Activated naive CD4-positive, alpha-beta T cell treated with anti-CD3 and anti-CD28 coated beads, Interleukin-2, amount 10 ng/mL, durations not matched to agents 7 days and 5 days (primary cell): Measurements from ENCODE around the gene LRP6.
A peak's percentile ranks its signal among the peaks of the same experiment; 100 is the strongest.

ENCODE experiments used
- CTCF ChIA-PET: fragments of 350-600 bp; sonication (Branson Sonifier 250); formaldehyde crosslinking; loops from one replicate; lab custom pipeline; 2021; ENCODE audit warnings: antibody characterized with exemption; lab: Charles Lee
- DNase-seq: peaks from one replicate; pipeline ENCODE4 v3.0.0-alpha.2; 2020
- H3K27ac Mint-ChIP-seq: one replicate; pipeline ENCODE4 v1.8.0; 2021; ENCODE audit warnings: mild to moderate bottlenecking, moderate library complexity, mixed read lengths
- H3K27me3 Mint-ChIP-seq: one replicate; pipeline ENCODE4 v1.8.0; 2021; ENCODE audit warnings: mild to moderate bottlenecking, mixed read lengths
- H3K36me3 Mint-ChIP-seq: one replicate; pipeline ENCODE4 v1.8.0; 2021; ENCODE audit warnings: mixed read lengths
- H3K4me1 Mint-ChIP-seq: one replicate; pipeline ENCODE4 v1.8.0; 2021; ENCODE audit warnings: mixed read lengths
- H3K4me3 Mint-ChIP-seq: one replicate; pipeline ENCODE4 v1.8.0; 2021; ENCODE audit warnings: mild to moderate bottlenecking, moderate library complexity, mixed read lengths
- H3K9me3 Mint-ChIP-seq: one replicate; pipeline ENCODE4 v1.8.0; 2021; ENCODE audit warnings: mixed read lengths

Gene LRP6

DNA sequence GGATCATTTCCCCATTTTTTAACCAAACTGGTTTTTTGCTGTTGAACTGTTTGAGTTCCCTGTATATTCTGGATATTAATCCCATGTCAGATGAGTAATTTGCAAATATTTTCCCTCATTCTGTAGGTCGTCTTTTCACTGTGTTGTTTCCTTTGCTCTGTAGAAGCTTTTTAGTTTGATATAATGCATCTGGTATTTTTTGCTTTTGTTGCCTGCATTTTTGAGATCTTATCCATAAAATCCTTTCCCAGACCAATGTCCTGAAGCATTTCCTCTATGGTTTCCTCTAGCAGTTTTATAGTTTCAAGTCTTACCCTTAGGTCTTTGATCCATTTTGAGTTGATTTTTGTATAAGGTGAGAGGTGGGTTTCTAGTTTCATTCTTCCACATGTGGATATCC is 71.3 kb downstream of the LRP6 start:
- H3K27me3 Mint-ChIP-seq = peaks cover 21% of the 10 kb centered on the region
- no peak overlapping the region for H3K4me3 Mint-ChIP-seq
- peaks cover 3% of the 10 kb centered on the region for H3K36me3 Mint-ChIP-seq
- no peak overlapping the region for H3K27ac Mint-ChIP-seq
- peaks cover 3% of the 10 kb centered on the region for H3K9me3 Mint-ChIP-seq
- no peaks in the 10 kb centered on the region for H3K4me1 Mint-ChIP-seq
- DNase-seq = no peak
- CTCF ChIA-PET = no interaction called here

DNA sequence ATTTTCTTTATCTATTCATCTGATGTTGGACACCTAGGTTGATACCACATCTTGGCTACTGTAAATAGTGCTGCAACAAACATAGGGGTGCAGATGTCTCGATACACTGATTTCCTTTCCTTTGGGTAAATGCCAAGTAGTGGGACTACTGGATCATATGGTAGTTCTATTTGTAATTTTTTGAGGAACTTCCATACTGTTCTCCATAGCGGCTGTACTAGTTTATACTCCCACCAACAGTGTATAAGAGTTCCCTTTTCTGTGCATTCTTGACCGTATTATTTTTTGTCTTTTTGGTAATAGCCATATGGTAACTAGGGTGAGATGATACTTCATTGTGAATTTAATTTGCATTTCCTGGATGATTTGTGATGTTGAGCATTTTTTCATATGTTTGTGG is 71.8 kb downstream of the LRP6 start:
- no peaks in the 10 kb centered on the region for H3K4me1 Mint-ChIP-seq
- no peak overlapping the region for H3K27ac Mint-ChIP-seq
- peaks cover 21% of the 10 kb centered on the region for H3K27me3 Mint-ChIP-seq
- H3K9me3 Mint-ChIP-seq = peaks cover 3% of the 10 kb centered on the region
- H3K4me3 Mint-ChIP-seq = no peak overlapping the region
- peaks cover 3% of the 10 kb centered on the region for H3K36me3 Mint-ChIP-seq
- no peak for DNase-seq
- CTCF ChIA-PET = no interaction called here

DNA sequence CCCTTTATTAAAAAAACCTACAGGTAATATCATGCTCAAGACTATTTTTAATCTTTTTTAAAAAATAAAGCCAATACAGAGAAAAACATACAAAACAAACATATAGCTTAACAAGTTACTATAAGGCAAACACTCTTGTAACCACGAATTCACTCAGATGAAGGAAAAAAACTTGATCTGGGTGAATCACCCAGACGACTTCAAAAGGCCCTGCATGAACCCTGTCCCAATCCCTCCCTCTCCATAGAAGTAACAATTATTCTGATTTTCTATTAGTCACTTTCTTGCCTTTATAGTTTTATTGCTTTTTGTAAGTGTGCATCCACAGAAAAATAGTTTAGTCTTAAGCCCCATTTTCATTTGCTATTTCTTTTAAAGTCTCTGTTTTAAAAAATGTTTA is 72.6 kb downstream of the LRP6 start:
- H3K4me3 Mint-ChIP-seq = no peak overlapping the region
- H3K27me3 Mint-ChIP-seq = peaks cover 20% of the 10 kb centered on the region
- H3K36me3 Mint-ChIP-seq = peaks cover 3% of the 10 kb centered on the region
- CTCF ChIA-PET = no interaction called here
- DNase-seq = no peak
- H3K27ac Mint-ChIP-seq = no peak overlapping the region
- H3K4me1 Mint-ChIP-seq = no peaks in the 10 kb centered on the region
- peaks cover 3% of the 10 kb centered on the region for H3K9me3 Mint-ChIP-seq

DNA sequence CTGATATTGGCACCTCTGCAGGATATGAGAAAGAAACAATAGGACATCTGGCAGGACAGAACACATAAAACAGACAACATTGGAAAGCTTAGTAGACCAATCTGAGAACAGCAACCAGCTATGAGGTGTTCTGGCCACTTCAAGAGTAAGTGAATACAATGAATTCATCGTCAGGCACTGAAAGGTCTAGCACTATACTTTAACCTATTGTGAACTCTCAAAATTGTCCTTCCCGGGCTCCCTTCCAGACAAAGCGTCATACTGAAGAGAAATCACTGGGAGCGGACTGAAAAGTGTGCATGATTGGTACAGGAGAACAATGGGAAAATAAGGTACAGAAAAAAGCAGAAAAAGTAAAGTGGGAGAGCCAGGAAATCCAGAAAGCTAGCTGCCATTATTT is 75.8 kb downstream of the LRP6 start:
- DNase-seq = no peak
- no peaks in the 10 kb centered on the region for H3K36me3 Mint-ChIP-seq
- H3K9me3 Mint-ChIP-seq = no peaks in the 10 kb centered on the region
- CTCF ChIA-PET = no interaction called here
- H3K4me3 Mint-ChIP-seq = no peak overlapping the region
- peaks cover 20% of the 10 kb centered on the region for H3K27me3 Mint-ChIP-seq
- H3K27ac Mint-ChIP-seq = no peak overlapping the region
- no peaks in the 10 kb centered on the region for H3K4me1 Mint-ChIP-seq

DNA sequence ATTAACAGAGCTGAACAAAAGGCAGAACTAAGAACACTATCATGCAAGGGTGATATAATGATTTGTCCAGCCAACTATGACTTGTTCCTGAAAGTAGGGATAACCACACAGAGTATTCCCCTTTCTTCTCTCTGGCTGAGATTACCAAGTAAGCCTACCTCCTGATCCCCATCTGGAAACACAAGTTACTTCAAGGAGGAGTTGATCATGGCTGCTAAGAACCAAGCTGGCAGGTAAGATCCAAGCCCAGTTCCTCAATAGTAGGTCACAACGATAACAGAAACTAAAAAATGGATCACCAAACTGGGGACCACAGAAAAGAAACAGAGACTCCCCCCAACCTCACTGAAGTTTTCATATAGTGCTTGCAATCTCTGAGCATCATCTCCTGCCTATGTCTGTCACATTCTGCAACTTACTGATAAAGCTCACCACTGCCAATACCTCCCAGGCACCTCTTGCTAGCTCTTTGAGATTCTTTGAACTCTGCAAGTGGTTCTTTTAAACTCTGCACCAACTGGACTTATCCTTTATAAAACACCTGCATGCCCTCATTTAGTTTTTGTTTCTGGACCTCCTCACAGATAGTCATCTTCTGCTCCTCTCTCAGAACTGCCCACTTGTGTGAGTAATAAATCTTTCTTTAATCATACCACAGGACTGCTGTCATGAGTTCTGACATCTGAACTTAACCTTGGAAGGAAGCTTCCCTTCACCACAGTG is 76.6 kb downstream of the LRP6 start:
- CTCF ChIA-PET = no interaction called here
- H3K36me3 Mint-ChIP-seq = no peaks in the 10 kb centered on the region
- no peak overlapping the region for H3K27ac Mint-ChIP-seq
- no peaks in the 10 kb centered on the region for H3K9me3 Mint-ChIP-seq
- no peak for DNase-seq
- no peaks in the 10 kb centered on the region for H3K4me1 Mint-ChIP-seq
- H3K27me3 Mint-ChIP-seq = peaks cover 20% of the 10 kb centered on the region
- H3K4me3 Mint-ChIP-seq = no peak overlapping the region

DNA sequence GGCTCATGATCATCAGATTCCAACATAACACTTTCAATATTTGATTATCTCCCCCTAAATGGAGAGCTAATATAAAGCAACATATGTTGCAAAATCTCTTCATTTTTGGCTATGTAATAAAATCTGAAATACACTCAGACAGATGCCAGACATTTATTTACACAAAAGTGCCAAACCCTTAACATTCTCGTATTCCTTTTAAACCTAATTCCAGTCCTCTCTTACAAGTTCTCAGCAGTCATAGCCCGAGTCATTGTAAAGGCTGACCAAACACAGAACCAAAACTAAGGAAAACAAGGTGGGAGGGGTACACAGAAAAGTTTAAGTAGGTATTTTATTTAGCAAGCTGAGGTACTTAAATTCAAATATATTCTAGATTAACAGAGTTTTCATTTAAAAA is 81.4 kb downstream of the LRP6 start:
- no peak overlapping the region for H3K4me3 Mint-ChIP-seq
- H3K27ac Mint-ChIP-seq = no peak overlapping the region

DNA sequence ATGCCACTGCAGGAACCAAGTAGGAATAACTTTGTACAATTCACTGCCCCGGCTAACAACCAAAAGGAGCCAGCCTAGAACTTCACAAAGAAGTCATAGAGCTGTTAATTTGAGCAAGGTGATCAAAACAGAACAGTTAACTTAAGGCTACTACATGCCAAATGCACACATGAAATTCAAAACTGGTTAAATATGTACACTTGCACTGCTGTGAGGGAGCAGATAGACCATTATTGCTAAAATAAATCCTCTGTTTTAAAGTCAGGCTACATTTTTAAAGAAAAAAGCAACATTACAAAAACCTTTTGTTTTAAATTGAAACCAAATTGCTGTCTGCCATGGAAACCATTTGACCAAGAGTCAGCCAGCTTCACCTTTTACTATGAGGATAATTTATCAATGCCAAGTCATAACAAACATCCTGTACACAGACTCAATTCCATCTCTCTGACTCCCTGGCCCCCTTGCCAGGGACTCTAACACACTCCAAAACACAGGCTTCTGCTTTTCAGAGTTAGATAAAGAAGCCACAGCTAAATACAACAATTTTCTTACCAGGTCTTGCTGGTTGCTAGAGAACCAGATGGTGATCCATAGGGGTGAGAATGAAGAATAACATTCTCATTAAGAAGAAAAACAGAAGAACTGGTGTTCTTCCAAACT is 84.0 kb downstream of the LRP6 start:
- Mint-ChIP-seq H3K27me3 (no peaks in the 10 kb centered on the region), H3K4me3 (no peak overlapping the region), H3K27ac (no peak overlapping the region), H3K9me3 (no peaks in the 10 kb centered on the region), H3K36me3 (no peaks in the 10 kb centered on the region), H3K4me1 (no peaks in the 10 kb centered on the region)
- CTCF ChIA-PET = no interaction called here
- no peak for DNase-seq

More for the DNA sequence above, 81.4 kb downstream of the LRP6 start:
- Mint-ChIP-seq H3K36me3 (no peaks in the 10 kb centered on the region), H3K4me1 (no peaks in the 10 kb centered on the region), H3K27me3 (peaks cover 3% of the 10 kb centered on the region), H3K9me3 (no peaks in the 10 kb centered on the region)
- CTCF ChIA-PET = no interaction called here
- DNase-seq = no peak

DNA sequence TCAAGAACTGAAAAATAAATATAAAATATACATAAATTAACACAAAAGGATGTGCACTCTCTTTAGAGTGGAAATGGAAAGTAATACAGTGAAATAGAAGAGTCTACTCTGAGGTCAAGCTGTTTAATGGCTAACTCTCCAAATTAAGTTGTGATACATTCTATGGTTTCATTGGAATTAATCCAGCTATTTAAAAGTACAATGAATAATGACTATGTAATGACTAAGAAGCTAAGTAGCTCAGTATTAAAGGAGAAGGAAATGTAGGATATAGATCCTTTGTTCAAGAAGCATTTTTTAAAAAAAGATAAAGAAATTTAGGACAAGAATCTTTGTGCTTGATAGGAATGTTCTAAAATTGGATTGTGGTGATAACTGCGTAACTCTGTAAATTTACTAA is 85.3 kb downstream of the LRP6 start:
- H3K4me1 Mint-ChIP-seq = no peaks in the 10 kb centered on the region
- no peak for DNase-seq
- CTCF ChIA-PET = no interaction called here
- no peak overlapping the region for H3K4me3 Mint-ChIP-seq
- H3K27ac Mint-ChIP-seq = no peak overlapping the region
- H3K9me3 Mint-ChIP-seq = no peaks in the 10 kb centered on the region
- peaks cover 4% of the 10 kb centered on the region for H3K27me3 Mint-ChIP-seq
- no peaks in the 10 kb centered on the region for H3K36me3 Mint-ChIP-seq

DNA sequence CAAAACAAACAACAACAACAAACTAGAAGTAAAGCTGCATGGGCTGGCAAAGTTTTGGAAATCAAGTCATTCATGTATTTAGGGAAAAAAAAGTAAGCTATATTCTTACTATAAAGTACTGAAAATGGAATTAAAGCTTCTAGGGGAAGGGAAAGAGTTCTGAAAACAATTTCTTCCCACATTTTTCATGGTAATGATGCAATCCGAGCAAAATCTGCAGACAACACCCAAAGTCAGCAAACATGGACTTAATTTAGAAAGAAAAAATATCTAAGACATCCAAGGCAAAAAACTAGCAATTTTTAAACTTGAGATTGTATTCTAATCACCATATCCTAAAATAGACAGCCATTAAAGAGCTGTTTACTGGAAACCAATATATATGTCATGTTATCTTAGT is 86.3 kb downstream of the LRP6 start:
- H3K27me3 Mint-ChIP-seq = peaks cover 4% of the 10 kb centered on the region
- no peaks in the 10 kb centered on the region for H3K36me3 Mint-ChIP-seq
- no peak overlapping the region for H3K27ac Mint-ChIP-seq
- CTCF ChIA-PET = no interaction called here
- H3K9me3 Mint-ChIP-seq = no peaks in the 10 kb centered on the region
- no peaks in the 10 kb centered on the region for H3K4me1 Mint-ChIP-seq
- no peak overlapping the region for H3K4me3 Mint-ChIP-seq
- no peak for DNase-seq

DNA sequence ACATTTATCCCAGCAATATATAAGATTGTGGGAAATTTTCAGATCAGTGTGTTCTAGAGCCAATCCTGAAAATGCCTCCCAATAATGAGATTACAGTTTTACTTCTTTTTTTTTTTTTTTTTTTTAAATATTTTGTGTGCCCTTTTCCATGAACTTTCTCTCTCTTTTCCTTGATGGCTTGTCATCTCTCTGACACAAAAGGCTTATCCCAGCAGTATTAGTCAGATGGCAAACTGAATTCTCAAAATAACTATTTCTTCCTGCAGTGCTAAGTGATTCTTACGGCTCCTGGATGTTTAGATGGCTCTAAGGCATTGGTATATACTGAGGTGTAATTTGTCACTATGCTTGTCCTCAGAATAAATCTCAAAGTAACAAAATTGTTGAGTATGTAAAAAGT is 86.7 kb downstream of the LRP6 start:
- Mint-ChIP-seq H3K4me3 (no peak overlapping the region), H3K4me1 (no peaks in the 10 kb centered on the region), H3K36me3 (no peaks in the 10 kb centered on the region), H3K27me3 (peaks cover 4% of the 10 kb centered on the region), H3K9me3 (no peaks in the 10 kb centered on the region), H3K27ac (no peak overlapping the region)
- DNase-seq = no peak
- CTCF ChIA-PET = interaction anchor here (1.0 kb wide), 1 partner anchor 147 kb away, joined by 4 read pairs; no protein-coding TSS in a partner anchor

DNA sequence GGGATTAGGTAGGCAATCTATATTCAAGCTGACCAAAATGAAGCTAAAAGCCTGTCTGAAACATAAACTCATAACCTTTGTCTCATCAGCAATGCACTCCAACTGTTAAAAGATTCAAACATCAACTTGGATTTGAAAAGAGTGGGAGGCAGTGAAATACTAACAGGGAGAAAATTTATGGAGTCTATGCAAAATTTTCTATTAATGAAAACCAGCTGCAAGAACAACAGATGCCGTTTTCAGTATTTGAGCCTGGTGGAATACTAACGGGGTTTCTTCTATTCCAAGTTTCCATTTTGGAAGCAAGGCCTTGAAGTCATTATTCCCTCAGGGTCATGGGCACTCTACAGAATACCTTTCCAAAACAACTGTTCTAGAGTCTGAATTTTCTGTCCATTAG is 88.3 kb downstream of the LRP6 start:
- Mint-ChIP-seq H3K27ac (no peak overlapping the region), H3K4me1 (no peaks in the 10 kb centered on the region), H3K4me3 (no peak overlapping the region), H3K9me3 (no peaks in the 10 kb centered on the region), H3K36me3 (no peaks in the 10 kb centered on the region), H3K27me3 (peaks cover 5% of the 10 kb centered on the region)
- CTCF ChIA-PET = interaction anchor here (1.0 kb wide), 1 partner anchor 8 kb away, joined by 3 read pairs; no protein-coding TSS in a partner anchor
- no peak for DNase-seq

DNA sequence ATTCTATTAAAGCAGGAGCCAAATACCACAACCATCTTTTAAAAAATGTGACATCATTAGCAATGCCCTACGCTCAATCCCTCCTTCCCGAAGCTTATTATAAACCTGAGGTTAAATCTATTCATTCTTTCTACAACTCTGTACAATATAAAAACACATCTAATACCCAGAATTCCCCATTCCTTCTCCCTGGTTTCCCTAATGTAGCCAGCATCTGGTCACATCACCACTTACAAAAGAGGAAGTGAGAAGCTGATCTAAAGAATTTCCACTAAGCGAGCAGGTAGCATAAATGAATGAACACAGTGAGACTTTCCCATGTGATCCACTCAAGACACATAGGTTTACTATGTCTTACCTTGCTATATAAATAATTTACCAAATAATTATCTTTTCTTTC is 90.4 kb downstream of the LRP6 start:
- CTCF ChIA-PET = no interaction called here
- DNase-seq = no peak
- Mint-ChIP-seq H3K4me3 (no peak overlapping the region), H3K27me3 (peaks cover 9% of the 10 kb centered on the region), H3K4me1 (peaks cover 15% of the 10 kb centered on the region), H3K27ac (no peak overlapping the region), H3K9me3 (no peaks in the 10 kb centered on the region), H3K36me3 (no peaks in the 10 kb centered on the region)

DNA sequence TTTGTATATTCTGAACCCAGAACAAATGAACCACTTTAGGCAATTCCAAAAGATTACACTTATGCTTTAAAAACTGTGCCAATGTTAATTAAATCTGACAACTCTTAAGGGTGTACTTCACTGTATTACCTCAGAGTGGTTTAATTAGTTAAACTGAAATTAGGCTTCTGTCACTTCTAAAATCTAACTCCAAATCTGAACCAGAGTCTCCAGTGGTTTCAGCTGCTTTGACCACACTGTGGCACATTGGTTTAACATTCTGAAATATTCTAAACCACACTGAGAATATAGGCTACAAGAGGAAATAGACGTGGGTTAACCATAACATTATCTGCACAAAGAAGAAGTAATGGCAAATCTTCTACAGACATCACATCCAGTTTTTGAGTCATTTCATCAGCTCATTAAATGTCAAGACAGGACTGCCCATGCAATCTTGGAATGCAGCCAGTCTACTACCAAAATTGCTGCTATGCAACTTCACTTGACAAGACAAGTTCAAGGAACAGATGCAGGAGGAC is 94.8 kb downstream of the LRP6 start:
- Mint-ChIP-seq H3K27me3 (peaks cover 19% of the 10 kb centered on the region), H3K4me3 (no peak overlapping the region), H3K27ac (peak overlapping the region; percentile 33), H3K36me3 (no peaks in the 10 kb centered on the region), H3K9me3 (no peaks in the 10 kb centered on the region), H3K4me1 (peaks cover 16% of the 10 kb centered on the region)
- CTCF ChIA-PET = interaction anchor here (1.3 to 2.1 kb wide), 2 partner anchors 101 to 154 kb away, joined by 3 to 7 read pairs; partner anchors contain the start of gene BCL2L14
- peak; percentile 41 for DNase-seq

DNA sequence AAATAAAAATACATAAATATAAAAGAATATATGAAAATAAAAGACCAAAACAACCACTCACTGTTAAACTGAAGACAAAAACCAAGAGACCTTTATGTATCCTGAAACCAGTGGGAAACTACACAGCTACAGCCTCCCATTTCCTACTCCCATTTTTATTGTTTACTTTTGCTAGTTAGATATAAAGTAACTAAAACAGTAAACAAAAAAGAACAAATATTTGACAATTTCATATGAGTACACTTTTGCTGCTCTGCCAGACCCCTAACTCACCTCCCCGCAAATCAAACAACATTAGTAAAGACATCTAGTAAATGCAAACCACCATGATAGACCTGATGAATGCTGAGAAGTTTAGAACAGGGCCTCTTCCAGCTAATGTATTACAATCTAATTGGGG is 99.0 kb downstream of the LRP6 start:
- no peak for DNase-seq
- H3K4me3 Mint-ChIP-seq = no peak overlapping the region
- no peaks in the 10 kb centered on the region for H3K36me3 Mint-ChIP-seq
- CTCF ChIA-PET = interaction anchor here (0.7 kb wide), 1 partner anchor 10 kb away, joined by 4 read pairs; no protein-coding TSS in a partner anchor
- H3K27ac Mint-ChIP-seq = no peak overlapping the region
- no peaks in the 10 kb centered on the region for H3K9me3 Mint-ChIP-seq
- peaks cover 15% of the 10 kb centered on the region for H3K4me1 Mint-ChIP-seq
- H3K27me3 Mint-ChIP-seq = peaks cover 14% of the 10 kb centered on the region

DNA sequence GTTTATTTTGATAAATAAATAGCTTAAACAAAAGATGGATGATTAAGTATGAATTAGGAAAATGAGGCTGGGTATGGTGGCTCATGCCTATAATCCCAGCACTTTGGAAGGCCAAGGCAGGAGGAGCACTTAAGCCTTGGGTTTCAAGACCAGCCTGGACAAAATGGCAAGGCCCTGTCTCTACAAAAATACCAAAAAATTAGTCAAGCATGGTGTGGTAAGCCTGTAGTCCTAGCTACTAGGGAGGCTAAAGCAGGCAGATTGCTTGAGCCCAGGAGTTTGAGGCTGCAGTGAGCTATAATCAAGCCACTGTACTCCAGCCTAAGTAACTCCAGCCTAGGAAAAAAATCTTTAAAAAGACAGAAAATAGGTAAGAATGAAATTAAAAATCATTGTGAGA is 100.1 kb downstream of the LRP6 start:
- Mint-ChIP-seq H3K27me3 (peaks cover 14% of the 10 kb centered on the region), H3K4me3 (no peak overlapping the region), H3K27ac (no peak overlapping the region), H3K9me3 (no peaks in the 10 kb centered on the region), H3K36me3 (no peaks in the 10 kb centered on the region), H3K4me1 (peaks cover 4% of the 10 kb centered on the region)
- CTCF ChIA-PET = no interaction called here
- no peak for DNase-seq
